K562 (cell line): ENCODE data around the gene DBI. TPM values are rescaled to one million over a fixed set of nuclear protein-coding genes. Genes with fewer than 3 reads are reported as not detected.

Experiments
- BRD9 ChIP-seq: fragments of 450-650 bp; IDR thresholded peaks from 2 replicates; pipeline ENCODE4 v1.6.1; 2018; ENCODE audit warnings: low read depth; ENCODE audit not compliant: partially characterized antibody
- CEBPG ChIP-seq, 3 experiments: fragments of 200-800 bp in 1 of 3; sonication (Bioruptor generic) in 1 of 3; sonication (generic) in 1 of 3; formaldehyde crosslinking in 1 of 3; IDR thresholded peaks in 2 of 3; conservative IDR thresholded peaks in 1 of 3; 2 replicates each; pipeline versions ENCODE4 v1.6.1 to v1.8.0; 2016 to 2022; ENCODE audit warnings: missing compliant biosample characterization in 2 of 3, missing genetic modification characterization in 2 of 3, mild to moderate bottlenecking in 1 of 3, missing genetic modification reagents in 1 of 3
- DMBX1 ChIP-seq: fragments of 250-450 bp; sonication (Bioruptor Pico); IDR thresholded peaks from 2 replicates; pipeline ENCODE4 v1.8.0; 2022; ENCODE audit warnings: inconsistent platforms, mild to moderate bottlenecking, moderate library complexity, borderline replicate concordance
- E2F1 ChIP-seq: sonication (generic); formaldehyde crosslinking; IDR thresholded peaks from 2 replicates; pipeline ENCODE4 v1.8.1; 2023; ENCODE audit warnings: mild to moderate bottlenecking, missing genetic modification reagents, moderate library complexity
- E4F1 ChIP-seq: fragments of 250-450 bp; sonication (Bioruptor Pico); IDR thresholded peaks from 2 replicates; pipeline ENCODE4 v1.5.0; 2021; ENCODE audit warnings: mild to moderate bottlenecking, borderline replicate concordance
- EHMT2 ChIP-seq: fragments of 450-650 bp; IDR thresholded peaks from 2 replicates; pipeline ENCODE4 v1.6.1; 2018; ENCODE audit warnings: antibody characterized with exemption
- GTF3C2 ChIP-seq: IDR thresholded peaks from 3 replicates; pipeline ENCODE4 v1.6.1; 2011; ENCODE audit warnings: borderline replicate concordance, mild to moderate bottlenecking, moderate library complexity; ENCODE audit not compliant: insufficient read length; ENCODE audit errors: extremely low read depth
- MAZ ChIP-seq, 2 experiments: fragments of 450-650 bp in 1 of 2; sonication (generic) in 1 of 2; formaldehyde crosslinking; IDR thresholded peaks in 1 of 2; conservative IDR thresholded peaks in 1 of 2; 2 replicates each; pipeline versions ENCODE4 v1.4.0 to v1.5.0; 2020; ENCODE audit warnings: mild to moderate bottlenecking in 1 of 2, missing genetic modification reagents in 1 of 2
- PBX2 ChIP-seq, 2 experiments: IDR thresholded peaks in 1 of 2; conservative IDR thresholded peaks in 1 of 2; 2 replicates each; pipeline ENCODE4 v1.6.1; 2016; ENCODE audit warnings: low read depth in 2 of 2, mild to moderate bottlenecking in 1 of 2, missing compliant biosample characterization in 1 of 2, missing genetic modification characterization in 1 of 2, moderate library complexity in 1 of 2
- PHF21A ChIP-seq: fragments of 450-650 bp; IDR thresholded peaks from 2 replicates; pipeline ENCODE4 v1.6.1; 2017; ENCODE audit warnings: low read depth, borderline replicate concordance
- PRPF4 ChIP-seq: fragments of 200-400 bp; formaldehyde crosslinking; IDR thresholded peaks from one replicate; pipeline ENCODE4 v1.6.1; 2017; ENCODE audit warnings: low read length, low read depth, mild to moderate bottlenecking; ENCODE audit not compliant: insufficient read depth, poor library complexity, severe bottlenecking
- SMARCE1 ChIP-seq: fragments of 450-650 bp; IDR thresholded peaks from 2 replicates; pipeline ENCODE4 v1.7.1; 2016; ENCODE audit warnings: mild to moderate bottlenecking
- SRSF9 ChIP-seq: fragments of 200-400 bp; formaldehyde crosslinking; IDR thresholded peaks from 2 replicates; pipeline ENCODE4 v1.6.1; 2017; ENCODE audit warnings: low read depth, low read length, borderline replicate concordance
- TCFL5 ChIP-seq: fragments of 250-450 bp; sonication (Bioruptor Pico); conservative IDR thresholded peaks from 2 replicates; pipeline ENCODE4 v1.6.1; 2021; ENCODE audit warnings: mild to moderate bottlenecking, moderate library complexity, matching md5 sums
- ZBTB17 ChIP-seq: fragments of 450-650 bp; formaldehyde crosslinking; IDR thresholded peaks from 2 replicates; pipeline ENCODE4 v1.4.0; 2020; ENCODE audit warnings: mild to moderate bottlenecking
- ZNF445 ChIP-seq: fragments of 250-450 bp; sonication (Bioruptor Pico); IDR thresholded peaks from 2 replicates; pipeline ENCODE4 v1.4.0; 2020; ENCODE audit warnings: low read depth, mild to moderate bottlenecking, moderate library complexity
- polyA plus RNA-seq, 8 experiments: library from polyadenylated mRNA; depleted of rRNA in 4 of 8; stranded (reverse) in 5 of 8; unstranded in 3 of 8; fragments of >200 nt; fragmentation: Nextera tagmentation in 2 of 8; fragmentation: Illumina TruSeq in 1 of 8; extraction: Ambion mirVana in 2 of 8; extraction: Trizol in 1 of 8; gene quantifications; 2 replicates each; pipeline versions ENCODE4 v1.2.1 to v1.2.3, GENCODE V29; 2011 to 2014; ENCODE audit warnings: inconsistent platforms in 1 of 8, missing spikeins in 1 of 8
- total RNA-seq, 7 experiments: library from RNA; depleted of rRNA in 6 of 7; stranded (reverse); fragments of >200 nt in 6 of 7; fragmentation: Illumina TruSeq in 2 of 7; extraction: Trizol in 2 of 7; gene quantifications; 2 replicates each; pipeline versions ENCODE4 v1.2.1 to v1.2.3, GENCODE V29; 2011 to 2021; ENCODE audit warnings: low replicate concordance in 1 of 7

The DBI gene
- total and polyA plus RNA-seq, 9 of the 15 experiments (the other 6 are each of a cell fraction or from before 2014, with no cell fraction given): 55.8 to 443 (median 194) TPM

- TF ChIP-seq CEBPG (CRISPR knock-in tag; IDR thresholded peaks at IDR 0.05) (no peak), CEBPG (tag; conservative IDR thresholded peaks at IDR 0.05 in 1 of 2, IDR thresholded peaks at IDR 0.05 in 1 of 2) (no peak), TCFL5 (CRISPR knock-in tag) (no peak), SMARCE1 (peak; percentile 58; the same call in 1 of the 2 replicates), EHMT2 (no peak), GTF3C2 (no peak), PBX2 (CRISPR knock-in tag; IDR thresholded peaks at IDR 0.05; ENCODE audit: low read depth) (no peak), PBX2 (tag; conservative IDR thresholded peaks at IDR 0.05; ENCODE audit: low read depth) (no peak), PHF21A (no peak), E4F1 (CRISPR knock-in tag) (no peak), ZNF445 (CRISPR knock-in tag) (no peak), MAZ (CRISPR knock-in tag; conservative IDR thresholded peaks at IDR 0.05 in 1 of 2, IDR thresholded peaks at IDR 0.05 in 1 of 2) (peak in 1 of 2 experiments; percentile 43; a peak in 2 of 4 replicates), PRPF4 (no peak), DMBX1 (CRISPR knock-in tag) (no peak), BRD9 (no peak), ZBTB17 (CRISPR knock-in tag) (0 out of 2 replicates have a peak, but pooled peaks have one; percentile 15), SRSF9 (no peak), E2F1 (CRISPR knock-in tag) (no peak)
Measured at GRCh38 chr2:119377294-119377992, 10.7 kb downstream of the DBI start (continued).
